Stimulated activated CD4-positive, alpha-beta T cell treated with anti-CD3 and anti-CD28 coated beads, Interleukin-12 subunit alpha, Interleukin-12 subunit beta, amount 100 ng/mL, for 48 hours (primary cell): ENCODE results near the gene EXD3.
"Not testable (repeated sequence)": the region's sequence is repeated elsewhere in the genome, so short reads cannot be mapped to it uniquely, and the experiment has no call there.

Experiments
- DNase-seq, 3 donors: peaks; one replicate each; pipeline ENCODE4 v3.0.0-alpha.2; 2020; ENCODE audit warnings: low read depth in 2 of 3, low spot score in 1 of 3

EXD3 gene

GRCh38 chr9:137459152-137459600 is 36.2 kb upstream of the EXD3 start, which contains the start of gene NSMF:
NSMF (minus strand) TSS chr9:137459334; CDS start chr9:137459102, 232 bp downstream.
- DNase-seq, result peak; percentile 87 to 93 (median 92)

- no peak for DNase-seq
Measured at GRCh38 chr9:137458194-137459151, 35.5 kb upstream of the EXD3 start.

GRCh38 chr9:137457406-137458193 is 34.6 kb upstream of the EXD3 start:
- no peak for DNase-seq

GRCh38 chr9:137456864-137457405 is 34.0 kb upstream of the EXD3 start:
- DNase-seq, result no peak

- no peak for DNase-seq
Measured at GRCh38 chr9:137456061-137456863, 33.3 kb upstream of the EXD3 start.

GRCh38 chr9:137455359-137455991 is 32.5 kb upstream of the EXD3 start:
- DNase-seq, result no peak

GRCh38 chr9:137454597-137455358 is 31.8 kb upstream of the EXD3 start:
- no peak for DNase-seq

GRCh38 chr9:137454145-137454596 is 31.2 kb upstream of the EXD3 start:
- DNase-seq, result peak; percentile 28 to 41 (median 33)

- peak; percentile 45 to 63 (median 56) for DNase-seq
Measured at GRCh38 chr9:137453643-137454081, 30.7 kb upstream of the EXD3 start.

- no peak for DNase-seq
Measured at GRCh38 chr9:137452761-137453642, 30.0 kb upstream of the EXD3 start.

- no peak for DNase-seq
Measured at GRCh38 chr9:137452006-137452760, 29.2 kb upstream of the EXD3 start.

- not testable (repeated sequence) for DNase-seq
Measured at GRCh38 chr9:137451264-137452005, 28.5 kb upstream of the EXD3 start.

GRCh38 chr9:137450539-137451222 is 27.7 kb upstream of the EXD3 start:
- not testable (repeated sequence) for DNase-seq

GRCh38 chr9:137449931-137450538 is 27.1 kb upstream of the EXD3 start:
- DNase-seq, result no peak

- no peak for DNase-seq
Measured at GRCh38 chr9:137449081-137449844, 26.3 kb upstream of the EXD3 start.
